GM18507 (cell line): ENCODE results near the gene EGFR.
A peak's percentile ranks its signal among the peaks of the same experiment; 100 is the strongest.

Source experiments
- DNase-seq: peaks from one replicate; pipeline ENCODE4 v3.0.0; 2011; ENCODE audit warnings: low read depth; ENCODE audit not compliant: insufficient read length; ENCODE audit errors: extremely low spot score
- FAIRE-seq: peaks from 2 replicates; lab custom pipeline; 2011; peaks lifted over from hg19 to GRCh38; lab: Jason Lieb, UNC

The EGFR gene

GRCh38 chr7:55132550-55132889, 113.7 kb downstream of the EGFR start:
- FAIRE-seq = no peak

GRCh38 chr7:55132890-55133551, 114.2 kb downstream of the EGFR start:
- FAIRE-seq (no peak), DNase-seq (no peak)

More at GRCh38 chr7:55132550-55132889, 113.7 kb downstream of the EGFR start:
- DNase-seq = no peak

- FAIRE-seq = no peak
- no peak for DNase-seq
These were observed 115.0 kb downstream of the EGFR start for GRCh38 chr7:55133630-55134358.

- FAIRE-seq = no peak
These were observed 115.5 kb downstream of the EGFR start for GRCh38 chr7:55134359-55134725.

GRCh38 chr7:55134786-55135185, 116.0 kb downstream of the EGFR start:
- no peak for FAIRE-seq

More at GRCh38 chr7:55134359-55134725, 115.5 kb downstream of the EGFR start:
- no peak for DNase-seq

GRCh38 chr7:55135462-55135861, 116.6 kb downstream of the EGFR start:
- DNase-seq (no peak), FAIRE-seq (no peak)

More at GRCh38 chr7:55134786-55135185, 116.0 kb downstream of the EGFR start:
- DNase-seq = no peak

- no peak for DNase-seq
- no peak for FAIRE-seq
These were observed 119.8 kb downstream of the EGFR start for GRCh38 chr7:55138663-55139062.

GRCh38 chr7:55140221-55140940, 121.6 kb downstream of the EGFR start:
- DNase-seq = no peak
- FAIRE-seq = peak; percentile 63

GRCh38 chr7:55140941-55141278, 122.1 kb downstream of the EGFR start:
- no peak for FAIRE-seq
- DNase-seq = no peak

- DNase-seq (no peak), FAIRE-seq (no peak)
These were observed 124.2 kb downstream of the EGFR start for GRCh38 chr7:55142919-55143600.

- FAIRE-seq (no peak), DNase-seq (no peak)
These were observed 125.8 kb downstream of the EGFR start for GRCh38 chr7:55144333-55145317.

- DNase-seq (no peak), FAIRE-seq (no peak)
These were observed 126.8 kb downstream of the EGFR start for GRCh38 chr7:55145606-55146005.

GRCh38 chr7:55147101-55147500, 128.3 kb downstream of the EGFR start:
- FAIRE-seq (no peak), DNase-seq (no peak)

- DNase-seq (no peak), FAIRE-seq (no peak)
These were observed 128.9 kb downstream of the EGFR start for GRCh38 chr7:55147736-55148135.

GRCh38 chr7:55148571-55148970, 129.8 kb downstream of the EGFR start:
- DNase-seq = no peak
- FAIRE-seq = no peak

GRCh38 chr7:55149001-55149400, 130.2 kb downstream of the EGFR start:
- DNase-seq = no peak
- FAIRE-seq = no peak

- DNase-seq = no peak
- FAIRE-seq = no peak
These were observed 131.3 kb downstream of the EGFR start for GRCh38 chr7:55150166-55150565.

- DNase-seq = no peak
- no peak for FAIRE-seq
These were observed 132.1 kb downstream of the EGFR start for GRCh38 chr7:55150709-55151451.
